ENCODE results near the gene C3orf20. TPM values are rescaled to one million over a fixed set of nuclear protein-coding genes. Genes with fewer than 3 reads are reported as not detected.
A peak's percentile ranks its signal among the peaks of the same experiment; 100 is the strongest.

C3orf20 gene
- total RNA-seq, 1 experiment from 2014 or later = not detected

- DNase-seq (ENCODE audit: low read depth) = no peak
Measured at GRCh38 chr3:14649466-14649865, 25.5 kb upstream of the C3orf20 start.

- no peak for DNase-seq (ENCODE audit: low read depth)
Measured at GRCh38 chr3:14650193-14650592, 24.7 kb upstream of the C3orf20 start.

GRCh38 chr3:14651440-14652251 is 23.3 kb upstream of the C3orf20 start, which contains the start of gene CCDC174:
TSS of gene CCDC174 (plus strand) at chr3:14651762. CDS start at chr3:14651837, 75 bp downstream.
- DNase-seq (ENCODE audit: low read depth) = peak; percentile 99

DNA sequence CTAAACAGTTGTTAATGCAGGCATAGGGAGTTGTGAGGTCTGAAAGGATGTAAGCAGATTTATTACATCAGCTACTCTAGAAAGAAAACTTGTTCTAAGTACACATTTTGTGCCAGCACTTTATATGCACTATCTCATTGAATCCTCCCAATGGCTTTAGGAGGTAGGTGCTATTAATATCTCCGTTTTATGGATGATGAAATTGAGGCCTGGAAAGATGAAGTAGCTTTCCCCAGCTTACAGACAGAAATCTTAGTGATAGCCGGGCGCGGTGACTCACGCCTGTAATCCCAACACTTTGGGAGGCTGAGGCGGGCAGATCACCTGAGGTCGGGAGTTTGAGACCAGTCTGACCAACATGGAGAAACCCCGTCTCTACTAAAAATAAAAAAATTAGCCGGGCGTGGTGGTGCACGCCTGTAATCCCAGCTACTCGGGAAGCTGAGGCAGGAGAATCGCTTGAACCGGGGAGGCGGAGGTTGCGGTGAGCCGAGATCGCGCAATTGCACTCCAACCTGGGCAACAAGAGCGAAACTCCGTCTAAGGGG is 22.5 kb upstream of the C3orf20 start:
- peak; percentile 10 for DNase-seq (ENCODE audit: low read depth)

DNA sequence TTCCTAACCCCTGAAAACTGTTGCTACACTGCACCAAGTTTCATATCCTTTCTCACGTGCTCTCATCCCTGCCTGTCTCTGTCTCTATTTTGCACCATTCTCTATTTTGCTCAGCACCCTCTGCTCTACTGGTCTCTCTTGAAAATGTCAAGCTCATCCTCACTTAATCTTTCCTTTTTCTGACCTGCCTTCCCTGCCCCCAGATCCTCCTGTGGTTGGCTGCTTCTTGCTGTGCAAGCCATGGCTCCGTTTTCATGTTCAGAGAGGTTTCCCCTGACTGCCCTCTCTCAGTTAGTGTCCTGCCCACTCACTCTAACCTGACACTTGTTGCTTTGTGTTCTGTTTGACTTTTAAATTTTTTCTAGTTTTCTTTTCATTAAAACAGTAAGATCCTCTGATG is 17.4 kb upstream of the C3orf20 start:
- no peak for DNase-seq (ENCODE audit: low read depth)

- DNase-seq (ENCODE audit: low read depth) = no peak
Measured at GRCh38 chr3:14658978-14659377, 16.0 kb upstream of the C3orf20 start.

DNA sequence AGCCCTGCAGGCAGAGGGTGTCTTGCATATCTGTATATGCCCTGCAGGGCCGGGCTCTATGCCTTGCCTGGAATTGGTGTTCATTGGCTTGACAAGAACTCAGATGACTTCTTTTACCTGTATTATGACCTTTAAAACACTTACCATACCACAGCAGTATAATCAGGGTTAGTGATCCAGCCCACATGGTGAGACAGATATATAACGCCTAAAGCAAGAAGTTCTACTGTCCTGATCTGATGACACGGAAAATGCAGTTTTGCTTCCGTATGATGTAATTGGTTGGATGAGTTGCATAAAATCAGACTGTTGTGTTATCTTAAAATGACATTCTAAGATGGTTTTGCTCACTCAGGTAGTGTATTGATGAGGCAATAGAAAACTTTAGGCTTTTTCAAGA is 14.0 kb upstream of the C3orf20 start:
- DNase-seq (ENCODE audit: low read depth) = no peak

DNA sequence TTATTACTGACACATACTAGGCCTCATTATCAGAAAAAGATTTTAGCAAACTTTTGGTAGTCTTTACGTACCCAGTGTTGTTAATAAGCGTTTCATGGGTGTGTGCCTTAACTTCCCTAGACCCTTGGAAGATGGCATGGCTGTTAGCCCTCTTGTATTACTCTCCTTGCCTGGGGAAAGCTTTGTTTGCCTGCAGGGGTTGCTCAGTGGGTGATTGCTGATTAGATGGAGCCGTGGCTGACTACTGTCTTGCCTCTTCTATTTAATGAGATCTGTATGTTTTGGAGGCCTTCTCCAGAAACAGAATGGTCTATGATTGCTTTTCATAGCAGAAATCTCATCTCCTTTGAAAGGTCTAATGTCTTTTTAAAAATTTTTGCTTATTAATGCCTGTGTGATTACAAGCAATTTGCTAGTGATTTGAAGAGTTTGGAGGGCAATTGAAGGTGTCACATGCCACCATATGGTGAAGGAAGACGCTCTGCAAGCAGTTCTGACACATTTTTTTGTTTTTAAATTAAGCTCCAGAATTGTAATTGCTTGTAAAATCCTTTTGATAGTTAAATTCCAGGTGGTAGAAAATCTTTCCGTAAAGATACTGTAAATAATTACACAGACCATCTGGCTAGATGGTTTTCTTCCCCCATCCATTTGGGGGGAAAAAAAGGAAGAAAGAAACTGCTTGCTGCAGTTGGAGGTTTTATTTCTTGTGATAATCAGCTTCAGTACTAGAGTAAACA is 11.4 kb upstream of the C3orf20 start:
- no peak for DNase-seq (ENCODE audit: low read depth)

DNA sequence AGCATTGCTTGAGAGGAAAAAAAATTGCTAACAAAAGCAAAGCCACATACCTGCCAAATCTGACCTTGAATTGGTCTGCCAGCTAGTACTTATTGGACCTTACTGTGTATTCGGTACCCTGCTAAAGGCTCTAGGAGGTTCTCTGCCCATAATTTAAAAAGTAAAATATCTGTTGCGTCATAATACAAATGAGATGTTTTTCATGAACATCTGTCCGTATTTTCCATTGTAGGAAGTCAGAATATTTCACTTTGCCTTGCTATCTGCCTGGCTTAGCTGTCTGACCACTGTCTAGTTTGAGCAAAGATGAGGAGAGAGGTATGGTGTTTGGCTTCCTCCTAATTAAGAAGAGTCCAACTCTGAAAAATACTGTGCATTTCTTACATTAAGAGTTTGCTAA is 10.8 kb upstream of the C3orf20 start:
- no peak for DNase-seq (ENCODE audit: low read depth)

DNA sequence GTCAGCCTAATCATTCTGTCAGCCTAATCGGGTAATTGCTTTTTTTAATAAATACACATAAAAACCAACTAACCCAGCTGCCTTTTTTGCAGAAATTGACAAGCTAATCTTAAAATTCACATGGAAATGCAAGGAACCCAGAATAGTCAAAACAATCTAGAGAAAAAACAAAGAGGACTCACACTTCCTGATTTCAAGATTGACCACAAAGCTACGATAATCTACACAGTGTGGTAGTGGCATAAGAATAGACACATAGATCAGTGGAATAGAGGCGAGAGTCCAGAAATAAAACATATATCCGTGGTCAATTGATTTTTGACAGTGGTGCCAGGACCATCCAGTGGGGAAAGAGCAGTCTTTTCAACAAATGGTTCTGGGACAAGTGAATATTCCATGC is 2.4 kb upstream of the C3orf20 start:
- no peak for DNase-seq (ENCODE audit: low read depth)

- no peak for DNase-seq (ENCODE audit: low read depth)
Measured at GRCh38 chr3:14676881-14677280, 1.9 kb downstream of the C3orf20 start.

DNA sequence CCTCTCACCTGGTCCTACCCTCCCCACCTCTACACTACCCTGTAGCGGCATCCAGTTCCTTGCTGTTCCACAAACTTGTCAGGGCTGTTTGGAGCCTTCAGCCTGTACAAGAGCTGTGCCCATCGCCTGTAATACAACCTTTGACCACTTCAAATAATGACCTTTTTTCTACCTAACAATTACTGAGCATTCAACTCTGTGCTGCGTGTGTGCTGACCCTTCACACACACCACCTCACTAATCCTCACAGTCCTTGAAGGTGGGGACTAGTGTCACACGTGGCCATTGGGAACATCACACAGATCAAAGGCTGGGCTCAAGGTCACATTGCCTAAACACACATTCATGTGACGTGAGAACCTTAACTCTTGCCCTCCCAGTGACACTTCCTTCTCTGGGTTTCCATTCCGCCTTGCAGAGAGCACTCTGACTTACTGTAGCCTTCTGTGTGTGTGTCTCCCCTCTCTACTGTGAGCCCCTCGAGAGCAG is 3.1 kb downstream of the C3orf20 start:
- DNase-seq (ENCODE audit: low read depth) = no peak

- no peak for DNase-seq (ENCODE audit: low read depth)
Measured at GRCh38 chr3:14680115-14680514, 5.2 kb downstream of the C3orf20 start.

DNA sequence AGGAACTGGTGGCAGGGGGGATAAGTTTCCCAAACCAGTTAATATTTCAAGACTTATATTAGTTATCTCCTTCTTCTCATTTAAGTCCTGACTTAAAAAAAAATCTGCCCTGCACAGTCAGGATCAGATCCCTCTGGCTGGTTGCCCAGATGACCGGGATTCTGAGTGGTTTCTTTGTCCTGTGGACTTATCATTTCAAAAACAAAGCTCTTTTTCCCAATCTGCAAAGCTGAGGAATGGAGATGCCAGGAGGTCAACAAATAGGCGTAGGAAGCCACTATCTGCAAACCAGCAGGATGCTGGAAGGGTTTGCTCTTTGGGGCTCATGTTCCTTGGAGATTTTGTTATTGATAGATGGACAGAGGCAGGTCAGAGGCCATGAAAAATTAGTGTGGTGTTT is 5.8 kb downstream of the C3orf20 start:
- DNase-seq (ENCODE audit: low read depth) = peak; percentile 18

- no peak for DNase-seq (ENCODE audit: low read depth)
Measured at GRCh38 chr3:14684447-14684846, 9.5 kb downstream of the C3orf20 start.

- DNase-seq (ENCODE audit: low read depth) = no peak
Measured at GRCh38 chr3:14685179-14685578, 10.2 kb downstream of the C3orf20 start.

GRCh38 chr3:14687360-14687759 is 12.4 kb downstream of the C3orf20 start:
- DNase-seq (ENCODE audit: low read depth) = no peak

DNA sequence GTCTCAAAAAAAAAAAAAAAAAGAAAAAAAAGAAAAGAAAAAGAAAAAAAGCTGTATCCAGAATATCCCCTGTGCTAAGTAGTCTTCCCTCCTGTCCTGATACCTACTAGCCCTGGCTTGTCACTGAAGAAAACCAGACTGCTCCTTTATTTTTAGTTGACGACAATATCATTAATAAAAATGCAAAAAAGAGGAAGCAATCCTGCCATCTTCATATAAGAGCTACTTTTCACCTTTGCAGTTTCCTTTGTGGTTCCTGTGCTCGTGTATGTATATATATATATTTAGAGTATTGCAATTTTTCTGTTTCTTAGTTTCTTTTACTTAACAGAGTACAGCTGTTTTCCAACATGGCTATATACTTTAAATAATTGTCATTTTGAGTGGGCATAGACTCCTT is 13.6 kb downstream of the C3orf20 start:
- no peak for DNase-seq (ENCODE audit: low read depth)

DNA sequence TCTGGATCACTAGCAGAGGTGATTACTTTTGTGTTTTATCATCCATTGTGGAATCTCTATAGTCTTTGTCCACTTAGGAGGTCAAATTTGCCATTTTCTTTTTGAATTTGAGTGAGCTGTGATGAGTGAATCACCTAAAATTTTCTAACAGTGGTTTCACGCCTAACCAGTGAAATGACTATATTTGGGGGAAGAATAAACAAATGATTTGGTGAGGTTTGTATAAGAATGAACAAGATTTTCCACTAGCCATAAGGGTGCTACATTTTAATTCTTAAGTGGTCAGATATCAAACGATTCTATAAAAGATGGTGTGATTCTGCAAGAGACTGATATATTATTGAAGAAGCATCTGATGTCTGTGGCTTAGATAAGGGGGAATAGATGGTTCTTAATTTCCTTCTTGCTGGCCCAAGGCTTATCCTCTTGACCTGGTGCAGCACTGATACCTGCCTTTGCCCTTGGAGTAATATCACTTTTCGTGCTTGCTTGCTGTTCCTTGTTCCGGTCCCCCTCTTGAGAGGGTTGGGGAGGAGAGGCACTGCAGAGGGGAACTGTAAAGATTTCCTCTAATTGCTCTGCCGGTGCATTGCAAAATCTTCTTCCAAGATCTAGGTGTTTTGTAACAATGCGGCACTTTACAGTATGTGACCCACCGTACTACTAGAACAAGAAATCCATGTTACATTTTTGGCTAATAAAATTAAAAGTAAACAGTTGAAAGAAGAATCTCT is 14.5 kb downstream of the C3orf20 start:
- no peak for DNase-seq (ENCODE audit: low read depth)

GRCh38 chr3:14691239-14691638 is 16.3 kb downstream of the C3orf20 start:
- no peak for DNase-seq (ENCODE audit: low read depth)

DNA sequence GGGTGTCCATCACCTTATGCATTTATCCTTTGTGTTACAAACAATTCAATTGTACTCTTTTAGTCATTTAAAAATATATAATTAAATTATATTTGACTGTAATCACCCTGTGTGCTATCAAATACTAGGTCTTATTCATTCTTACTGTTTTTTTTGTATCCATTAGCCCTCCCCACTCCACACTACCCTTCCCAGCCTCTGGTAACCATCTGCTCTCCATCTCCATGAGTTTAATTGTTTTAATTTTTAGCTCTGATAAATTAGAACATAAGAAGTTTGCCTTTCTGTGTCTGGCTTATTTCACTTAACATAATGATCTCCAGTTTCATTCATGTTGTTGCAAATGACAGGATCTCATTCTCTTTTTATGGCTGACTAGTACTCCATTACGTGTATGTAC is 16.8 kb downstream of the C3orf20 start:
- no peak for DNase-seq (ENCODE audit: low read depth)
